ENCODE results near the gene FBXW12. TPM values are rescaled to one million over a fixed set of nuclear protein-coding genes. Genes with fewer than 3 reads are reported as not detected.
A peak's percentile ranks its signal among the peaks of the same experiment; 100 is the strongest.

FBXW12 gene
- polyA plus RNA-seq, 1 of the 3 experiments (the other 2 are of a cell fraction) = 0.07 TPM

DNA sequence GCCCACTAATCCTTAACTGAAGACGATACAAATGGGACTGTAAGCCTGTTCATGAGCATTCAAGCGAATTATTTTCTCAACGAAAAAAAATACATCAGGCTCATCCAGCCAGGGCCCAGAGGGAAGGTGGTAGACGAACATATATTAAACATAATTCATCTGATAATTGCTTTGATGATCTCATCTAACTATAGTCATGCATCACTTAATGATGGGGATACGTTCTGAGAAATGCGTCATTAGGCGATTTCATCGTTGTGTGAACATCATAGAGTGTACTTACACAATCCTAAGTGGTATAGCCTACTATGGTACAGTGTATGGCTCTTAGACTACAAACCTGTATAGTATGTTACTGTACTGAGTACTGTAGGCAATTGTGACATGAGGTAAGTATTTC is 28.6 kb upstream of the FBXW12 start:
- TF ChIP-seq MEF2A (IDR thresholded peaks at IDR 0.05; ENCODE audit: borderline replicate concordance, low read depth) (no peak), ZBTB33 (IDR thresholded peaks at IDR 0.05; ENCODE audit: borderline replicate concordance, low read depth) (no peak), TAF1 (IDR thresholded peaks at IDR 0.05; ENCODE audit: borderline replicate concordance, low read depth, low read length) (no peak), TEAD4 (IDR thresholded peaks at IDR 0.05; ENCODE audit: borderline replicate concordance, insufficient read depth) (no peak), FOXJ3 (CRISPR knock-in tag; IDR thresholded peaks at IDR 0.05) (no peak), EZH2phosphoT487 (IDR thresholded peaks at IDR 0.05; ENCODE audit: borderline replicate concordance, low read depth) (no peak), NFIC (IDR thresholded peaks at IDR 0.05; ENCODE audit: borderline replicate concordance) (no peak), IRF3 (IDR thresholded peaks at IDR 0.05; ENCODE audit: low read depth, low read length) (no peak), SMC3 (IDR thresholded peaks at IDR 0.05; ENCODE audit: low read depth, low read length) (no peak)
- CTCF ChIA-PET = interaction anchor here (1.1 to 2.1 kb wide), 5 partner anchors 34 to 92 kb away, joined by 3 to 14 read pairs (median 4); no protein-coding TSS in a partner anchor
- Histone ChIP-seq H2AFZ (ENCODE audit: low read depth) (no peak overlapping the region), H3K9ac (no peak overlapping the region), H3K4me1 (ENCODE audit: control insufficient read depth in 1 of 2, insufficient read depth in 2 of 2, low read depth in 1 of 2, low read length in 1 of 2) (peaks cover 0 to 27% of the 10 kb centered on the region in 2 experiments; a peak in 2 of 4 replicates), H3K79me2 (ENCODE audit: insufficient read depth) (no peaks in the 10 kb centered on the region), H3F3A (replicated peaks; ENCODE audit: insufficient read depth) (no peaks in the 10 kb centered on the region), H3K9me2 (no peaks in the 10 kb centered on the region), H3K9me3 (no peaks in the 10 kb centered on the region), H3K4me3 (ENCODE audit: low read depth in 2 of 2, low read length in 1 of 2) (no peak overlapping the region), H3K4me2 (no peak overlapping the region), H3K27me3 (ENCODE audit: insufficient read depth) (no peaks in the 10 kb centered on the region), H3K36me3 (replicated peaks in 1 of 2; ENCODE audit: control insufficient read depth in 1 of 2, insufficient read depth in 2 of 2, low read length in 1 of 2) (no peaks in the 10 kb centered on the region), H3K27ac (ENCODE audit: low read depth in 2 of 2, low read length in 1 of 2) (no peak overlapping the region), H4K20me1 (ENCODE audit: insufficient read depth) (no peaks in the 10 kb centered on the region)
- POLR2A ChIA-PET = no interaction called here
- 84% methylated on average over 8 of the region's 8 CpGs for WGBS (ENCODE audit: low lambda C conversion rate)
- DNase-seq = no peak

DNA sequence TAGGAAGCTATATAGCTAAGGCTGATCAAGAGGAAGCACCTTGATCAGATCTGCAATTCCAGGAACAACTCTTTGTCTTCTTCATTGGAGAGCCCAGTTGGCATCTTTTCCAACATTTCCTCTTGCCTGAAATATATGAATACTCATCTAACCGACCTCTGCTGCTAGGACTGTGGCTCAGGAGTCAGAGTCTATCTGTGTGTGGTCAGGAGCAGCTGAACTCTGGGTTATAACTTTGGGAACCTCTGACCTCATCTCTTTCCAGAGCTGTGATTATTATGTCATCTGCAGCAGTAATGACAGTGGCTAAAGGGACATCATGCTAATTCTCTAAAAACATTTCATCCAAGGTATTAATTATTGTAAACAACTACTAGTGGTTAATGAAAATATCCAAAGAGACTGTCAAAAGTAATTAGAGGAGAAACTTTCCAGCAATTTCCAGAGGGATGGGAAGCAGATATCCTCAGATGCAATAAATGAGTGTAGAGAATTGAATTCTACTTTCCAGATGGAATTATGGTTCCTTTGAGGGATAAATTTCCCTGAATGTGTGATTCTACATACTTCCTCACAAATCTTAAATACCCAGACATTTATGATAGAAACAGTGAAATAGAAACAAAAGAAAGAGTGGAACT is 27.0 kb upstream of the FBXW12 start:
- 8% methylated on average over 1 of the region's 1 CpG for WGBS (ENCODE audit: low lambda C conversion rate)
- Histone ChIP-seq H3K27ac (ENCODE audit: low read depth in 2 of 2, low read length in 1 of 2) (peak overlapping the region in 1 of 2 experiments; percentile 76; a peak in 2 of 4 replicates), H3K27me3 (ENCODE audit: insufficient read depth) (no peaks in the 10 kb centered on the region), H4K20me1 (ENCODE audit: insufficient read depth) (no peaks in the 10 kb centered on the region), H3K4me3 (ENCODE audit: low read depth in 2 of 2, low read length in 1 of 2) (no peak overlapping the region), H3K79me2 (ENCODE audit: insufficient read depth) (no peaks in the 10 kb centered on the region), H3K9me2 (no peaks in the 10 kb centered on the region), H3K4me2 (no peak overlapping the region), H3K4me1 (ENCODE audit: control insufficient read depth in 1 of 2, insufficient read depth in 2 of 2, low read depth in 1 of 2, low read length in 1 of 2) (peaks cover 0 to 34% of the 10 kb centered on the region in 2 experiments; a peak in 2 of 4 replicates), H3K9me3 (no peaks in the 10 kb centered on the region), H3F3A (replicated peaks; ENCODE audit: insufficient read depth) (no peaks in the 10 kb centered on the region), H3K36me3 (replicated peaks in 1 of 2; ENCODE audit: control insufficient read depth in 1 of 2, insufficient read depth in 2 of 2, low read length in 1 of 2) (no peaks in the 10 kb centered on the region), H2AFZ (ENCODE audit: low read depth) (no peak overlapping the region), H3K9ac (no peak overlapping the region)
- peak; percentile 39 for DNase-seq
- CTCF ChIA-PET = interaction anchor here (1.0 to 1.9 kb wide), 5 partner anchors 36 to 150 kb away, joined by 3 to 14 read pairs (median 4); no protein-coding TSS in a partner anchor
- POLR2A ChIA-PET = no interaction called here
- no peak for TF ChIP-seq EZH2phosphoT487 (IDR thresholded peaks at IDR 0.05; ENCODE audit: borderline replicate concordance, low read depth)
- no peak for TF ChIP-seq REST (IDR thresholded peaks at IDR 0.05; ENCODE audit: low read depth, low read length)
- no peak for TF ChIP-seq FOSL2 (IDR thresholded peaks at IDR 0.05; ENCODE audit: borderline replicate concordance, low read depth)
- no peak for TF ChIP-seq ZBTB33 (IDR thresholded peaks at IDR 0.05; ENCODE audit: borderline replicate concordance, low read depth)
- no peak for TF ChIP-seq FOXM1 (IDR thresholded peaks at IDR 0.05; ENCODE audit: low read depth)
- no peak for TF ChIP-seq IRF3 (IDR thresholded peaks at IDR 0.05; ENCODE audit: low read depth, low read length)
- peak; percentile 65 for TF ChIP-seq TCF12 (IDR thresholded peaks at IDR 0.05)
- TF ChIP-seq TAF1 (IDR thresholded peaks at IDR 0.05; ENCODE audit: borderline replicate concordance, low read depth, low read length) = no peak
- peak in 1 of 2 experiments; percentile 87; a peak in 2 of 4 replicates for TF ChIP-seq EP300 (IDR thresholded peaks at IDR 0.05; ENCODE audit: borderline replicate concordance in 1 of 2, low read depth in 1 of 2, low read length in 1 of 2)

All from SK-N-SH (cell line).